ENCODE data around the gene NANOS2. TPM values are rescaled to one million over a fixed set of nuclear protein-coding genes. Genes with fewer than 3 reads are reported as not detected.

NANOS2 gene
- total and polyA plus RNA-seq, 2 of the 4 experiments (the other 2 are of a cell fraction): not detected

GRCh38 chr19:45959517-45960025 is 45.0 kb upstream of the NANOS2 start:
- no peaks in the 10 kb centered on the region; the same call in 1 of the 2 replicates for H4K20me1 ChIP-seq (ENCODE audit: insufficient read depth, low read length)
- H3K36me3 ChIP-seq (ENCODE audit: control insufficient read depth, insufficient read depth, low read length): no peaks in the 10 kb centered on the region
- no peak overlapping the region for H3K4ac ChIP-seq (ENCODE audit: low read depth, low read length)
- H3K9me1 ChIP-seq (ENCODE audit: insufficient read depth, low read length): peaks cover 4% of the 10 kb centered on the region; the same call in 1 of the 2 replicates
- no peak overlapping the region for H2AFZ ChIP-seq (replicated peaks; ENCODE audit: low read length, poor library complexity)
- H3K4me3 ChIP-seq (ENCODE audit: insufficient read depth, low read depth, low read length): no peak overlapping the region
- POLR2A ChIA-PET (ENCODE audit: unreplicated experiment): no interaction called here
- H3K14ac ChIP-seq (replicated peaks; ENCODE audit: low read depth, low read length): no peak overlapping the region
- H2BK5ac ChIP-seq (ENCODE audit: low read depth, low read length, poor library complexity, severe bottlenecking): no peak overlapping the region
- H2BK120ac ChIP-seq (ENCODE audit: low read depth, low read length): no peak overlapping the region
- DNase-seq: no peak
- peaks cover 24% of the 10 kb centered on the region for H3K27me3 ChIP-seq (ENCODE audit: control insufficient read depth, insufficient read depth, low read length)
- dilution Hi-C loops (cut with HindIII; ENCODE audit: low sequenced_read_pairs, unreplicated experiment) (no loop called here), intact Hi-C loops (cut with micrococcal nuclease) (no loop called here), in situ Hi-C loops (cut with MboI; ENCODE audit: low sequenced_read_pairs) (no loop called here)
- H3K56ac ChIP-seq (ENCODE audit: extremely low read depth, insufficient read depth, low read length): no peak overlapping the region
- no peak overlapping the region for H3K18ac ChIP-seq (ENCODE audit: low read depth, low read length)
- H3K23ac ChIP-seq (ENCODE audit: low read depth, low read length): no peak overlapping the region
- CTCF ChIA-PET: no interaction called here
- no peaks in the 10 kb centered on the region for H3K79me1 ChIP-seq (ENCODE audit: low read depth in 1 of 2, low read length in 2 of 2)
- ATAC-seq (ENCODE audit: low read depth): no peak
- no peak overlapping the region for H2AK9ac ChIP-seq (replicated peaks; ENCODE audit: low read depth, low read length, poor library complexity)
- no peak overlapping the region for H2AK5ac ChIP-seq (ENCODE audit: low read depth, low read length)
- H4K5ac ChIP-seq (ENCODE audit: low read depth, low read length): no peak overlapping the region
- TF ChIP-seq RCOR1 (IDR thresholded peaks at IDR 0.05; ENCODE audit: insufficient replicate concordance, low read length): no peak
- TF ChIP-seq RAD21 (IDR thresholded peaks at IDR 0.05; ENCODE audit: low read length): no peak
- TF ChIP-seq, protein P1, sequence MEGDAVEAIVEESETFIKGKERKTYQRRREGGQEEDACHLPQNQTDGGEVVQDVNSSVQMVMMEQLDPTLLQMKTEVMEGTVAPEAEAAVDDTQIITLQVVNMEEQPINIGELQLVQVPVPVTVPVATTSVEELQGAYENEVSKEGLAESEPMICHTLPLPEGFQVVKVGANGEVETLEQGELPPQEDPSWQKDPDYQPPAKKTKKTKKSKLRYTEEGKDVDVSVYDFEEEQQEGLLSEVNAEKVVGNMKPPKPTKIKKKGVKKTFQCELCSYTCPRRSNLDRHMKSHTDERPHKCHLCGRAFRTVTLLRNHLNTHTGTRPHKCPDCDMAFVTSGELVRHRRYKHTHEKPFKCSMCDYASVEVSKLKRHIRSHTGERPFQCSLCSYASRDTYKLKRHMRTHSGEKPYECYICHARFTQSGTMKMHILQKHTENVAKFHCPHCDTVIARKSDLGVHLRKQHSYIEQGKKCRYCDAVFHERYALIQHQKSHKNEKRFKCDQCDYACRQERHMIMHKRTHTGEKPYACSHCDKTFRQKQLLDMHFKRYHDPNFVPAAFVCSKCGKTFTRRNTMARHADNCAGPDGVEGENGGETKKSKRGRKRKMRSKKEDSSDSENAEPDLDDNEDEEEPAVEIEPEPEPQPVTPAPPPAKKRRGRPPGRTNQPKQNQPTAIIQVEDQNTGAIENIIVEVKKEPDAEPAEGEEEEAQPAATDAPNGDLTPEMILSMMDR (conservative IDR thresholded peaks at IDR 0.05; ENCODE audit: low read depth, low read length): no peak
- TF ChIP-seq, protein P2, sequence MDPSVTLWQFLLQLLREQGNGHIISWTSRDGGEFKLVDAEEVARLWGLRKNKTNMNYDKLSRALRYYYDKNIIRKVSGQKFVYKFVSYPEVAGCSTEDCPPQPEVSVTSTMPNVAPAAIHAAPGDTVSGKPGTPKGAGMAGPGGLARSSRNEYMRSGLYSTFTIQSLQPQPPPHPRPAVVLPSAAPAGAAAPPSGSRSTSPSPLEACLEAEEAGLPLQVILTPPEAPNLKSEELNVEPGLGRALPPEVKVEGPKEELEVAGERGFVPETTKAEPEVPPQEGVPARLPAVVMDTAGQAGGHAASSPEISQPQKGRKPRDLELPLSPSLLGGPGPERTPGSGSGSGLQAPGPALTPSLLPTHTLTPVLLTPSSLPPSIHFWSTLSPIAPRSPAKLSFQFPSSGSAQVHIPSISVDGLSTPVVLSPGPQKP (IDR thresholded peaks at IDR 0.05; ENCODE audit: borderline replicate concordance, low read depth, low read length): no peak
- no peak for TF ChIP-seq CEBPB (IDR thresholded peaks at IDR 0.05; ENCODE audit: low read depth, low read length)
- H2BK15ac ChIP-seq (ENCODE audit: low read depth, low read length): no peak overlapping the region
- no peaks in the 10 kb centered on the region for H3K4me1 ChIP-seq (ENCODE audit: control insufficient read depth, insufficient read depth, low read length)
- no peak overlapping the region for H4K91ac ChIP-seq (ENCODE audit: insufficient read depth, low read depth, low read length)
- WGBS, 2 experiments (ENCODE audit: extremely low coverage in 2 of 2, insufficient read length in 1 of 2): 48% methylated on average over 2 of the region's 8 CpGs; no CpG with 5 or more reads in 1 of the 2 experiments
- no peak overlapping the region for H3K9ac ChIP-seq (ENCODE audit: low read depth, low read length)
- no peak overlapping the region for H3K4me2 ChIP-seq (ENCODE audit: low read depth, low read length)
- H2BK20ac ChIP-seq (ENCODE audit: low read depth, low read length): no peak overlapping the region
- no peaks in the 10 kb centered on the region for H3K9me3 ChIP-seq (ENCODE audit: control insufficient read depth, insufficient read depth, low read length)
- no TSS peak for BruUV-seq (replicated peaks)
- no peak overlapping the region for H4K8ac ChIP-seq (ENCODE audit: low read depth in 2 of 2, low read length in 2 of 2)
- H3K27ac ChIP-seq (ENCODE audit: insufficient read depth, low read length): no peak overlapping the region
